Fibroblast of lung (primary cell): ENCODE data around the gene AK1. TPM values are rescaled to one million over a fixed set of nuclear protein-coding genes. Genes with fewer than 3 reads are reported as not detected.
"Not testable (repeated sequence)": the region's sequence is repeated elsewhere in the genome, so short reads cannot be mapped to it uniquely, and the experiment has no call there.

Experiments used
- DNase-seq, 2 donors: peaks; one replicate each; pipeline versions ENCODE4 v3.0.0 to v3.0.0-alpha.2; 2010; ENCODE audit warnings: low read depth in 2 of 2
- H2AFZ ChIP-seq: 2 replicates; pipeline ENCODE4 v1.5.1; 2012; ENCODE audit warnings: low read length, control low read depth, inconsistent platforms
- H3K27ac ChIP-seq: 2 replicates; pipeline ENCODE4 v1.5.1; 2011; ENCODE audit warnings: low read length, control low read depth; ENCODE audit not compliant: insufficient read depth
- H3K27me3 ChIP-seq: 2 replicates; pipeline ENCODE4 v1.5.1; 2011; ENCODE audit warnings: mild to moderate bottlenecking, low read length; ENCODE audit not compliant: control insufficient read depth, insufficient read depth
- H3K36me3 ChIP-seq: 2 replicates; pipeline ENCODE4 v1.5.1; 2011; ENCODE audit warnings: low read length; ENCODE audit not compliant: control insufficient read depth, insufficient read depth
- H3K4me1 ChIP-seq: 2 replicates; pipeline ENCODE4 v1.5.1; 2011; ENCODE audit warnings: low read length; ENCODE audit not compliant: control insufficient read depth, insufficient read depth; ENCODE audit errors: extremely low read depth
- H3K4me2 ChIP-seq: 2 replicates; pipeline ENCODE4 v1.5.1; 2011; ENCODE audit warnings: low read length, control low read depth; ENCODE audit not compliant: insufficient read depth; ENCODE audit errors: extremely low read depth
- H3K4me3 ChIP-seq, 4 experiments: fragments of 200-600 bp in 1 of 4; sonication (generic) in 1 of 4; replicated peaks in 1 of 4; 2 replicates each; pipeline ENCODE4 v1.5.1; 2011 to 2016; ENCODE audit warnings: low read length in 4 of 4, low read depth in 3 of 4, mild to moderate bottlenecking in 3 of 4, control low read depth in 2 of 4, inconsistent platforms in 1 of 4, mixed read lengths in 1 of 4; ENCODE audit not compliant: insufficient read depth in 1 of 4; ENCODE audit errors: control extremely low read depth in 1 of 4
- H3K79me2 ChIP-seq: 2 replicates; pipeline ENCODE4 v1.5.1; 2012; ENCODE audit warnings: mild to moderate bottlenecking, low read length, inconsistent platforms; ENCODE audit not compliant: control insufficient read depth, insufficient read depth
- H3K9ac ChIP-seq: 2 replicates; pipeline ENCODE4 v1.5.1; 2011; ENCODE audit warnings: mild to moderate bottlenecking, low read length, control low read depth; ENCODE audit not compliant: insufficient read depth
- H3K9me3 ChIP-seq: 2 replicates; pipeline ENCODE4 v1.5.1; 2012; ENCODE audit warnings: low read depth, low read length; ENCODE audit not compliant: control insufficient read depth, insufficient read depth
- H4K20me1 ChIP-seq: 2 replicates; pipeline ENCODE4 v1.5.1; 2011; ENCODE audit warnings: low read length; ENCODE audit not compliant: control insufficient read depth, insufficient read depth; ENCODE audit errors: extremely low read depth
- EZH2 ChIP-seq: IDR thresholded peaks from 2 replicates; pipeline ENCODE4 v1.5.1; 2012; ENCODE audit warnings: low read length, control low read depth, mild to moderate bottlenecking; ENCODE audit errors: missing control alignments
- polyA plus RNA-seq, 2 donors: library from polyadenylated mRNA; depleted of rRNA in 1 of 2; stranded (reverse) in 1 of 2; unstranded in 1 of 2; fragments of >200 nt; gene quantifications; 2 replicates each; pipeline ENCODE4 v1.2.1, GENCODE V29; 2011 to 2012; ENCODE audit warnings: missing spikeins in 1 of 2
- total RNA-seq: library from RNA; depleted of rRNA; stranded (reverse); fragments of >200 nt; gene quantifications from 2 replicates; pipeline ENCODE4 v1.2.1, GENCODE V29; 2014
- TF ChIP-seq, protein P1 (sequence below), 2 donors: IDR thresholded peaks in 1 of 2; conservative IDR thresholded peaks in 1 of 2; 1 replicate in 1 of 2; 2 replicates in 1 of 2; pipeline ENCODE4 v1.5.1; 2011 to 2012; ENCODE audit warnings: low read length in 2 of 2, control low read depth in 1 of 2, inconsistent platforms in 1 of 2, low read depth in 1 of 2, mild to moderate bottlenecking in 1 of 2

Gene AK1
- total and polyA plus RNA-seq, 2 donors (not counting 1 experiment from before 2014, with no cell fraction given), result 47.6 to 73.1 TPM

- Histone ChIP-seq H4K20me1 (no peaks in the 10 kb centered on the region), H3K27ac (no peak overlapping the region), H3K9me3 (no peaks in the 10 kb centered on the region), H2AFZ (no peak overlapping the region), H3K4me1 (no peaks in the 10 kb centered on the region), H3K9ac (no peak overlapping the region), H3K79me2 (no peaks in the 10 kb centered on the region), H3K36me3 (peaks cover 17% of the 10 kb centered on the region), H3K4me3 (no peak overlapping the region), H3K27me3 (no peaks in the 10 kb centered on the region), H3K4me2 (no peak overlapping the region)
- no peak for DNase-seq
- no peak for TF ChIP-seq EZH2
- TF ChIP-seq, protein P1, sequence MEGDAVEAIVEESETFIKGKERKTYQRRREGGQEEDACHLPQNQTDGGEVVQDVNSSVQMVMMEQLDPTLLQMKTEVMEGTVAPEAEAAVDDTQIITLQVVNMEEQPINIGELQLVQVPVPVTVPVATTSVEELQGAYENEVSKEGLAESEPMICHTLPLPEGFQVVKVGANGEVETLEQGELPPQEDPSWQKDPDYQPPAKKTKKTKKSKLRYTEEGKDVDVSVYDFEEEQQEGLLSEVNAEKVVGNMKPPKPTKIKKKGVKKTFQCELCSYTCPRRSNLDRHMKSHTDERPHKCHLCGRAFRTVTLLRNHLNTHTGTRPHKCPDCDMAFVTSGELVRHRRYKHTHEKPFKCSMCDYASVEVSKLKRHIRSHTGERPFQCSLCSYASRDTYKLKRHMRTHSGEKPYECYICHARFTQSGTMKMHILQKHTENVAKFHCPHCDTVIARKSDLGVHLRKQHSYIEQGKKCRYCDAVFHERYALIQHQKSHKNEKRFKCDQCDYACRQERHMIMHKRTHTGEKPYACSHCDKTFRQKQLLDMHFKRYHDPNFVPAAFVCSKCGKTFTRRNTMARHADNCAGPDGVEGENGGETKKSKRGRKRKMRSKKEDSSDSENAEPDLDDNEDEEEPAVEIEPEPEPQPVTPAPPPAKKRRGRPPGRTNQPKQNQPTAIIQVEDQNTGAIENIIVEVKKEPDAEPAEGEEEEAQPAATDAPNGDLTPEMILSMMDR (conservative IDR thresholded peaks at IDR 0.05 in 1 of 2, IDR thresholded peaks at IDR 0.05 in 1 of 2; ENCODE audit: low read depth in 1 of 2, low read length in 2 of 2), result no peak
Measured at GRCh38 chr9:127883959-127884358, 6.5 kb upstream of the AK1 start.

DNA sequence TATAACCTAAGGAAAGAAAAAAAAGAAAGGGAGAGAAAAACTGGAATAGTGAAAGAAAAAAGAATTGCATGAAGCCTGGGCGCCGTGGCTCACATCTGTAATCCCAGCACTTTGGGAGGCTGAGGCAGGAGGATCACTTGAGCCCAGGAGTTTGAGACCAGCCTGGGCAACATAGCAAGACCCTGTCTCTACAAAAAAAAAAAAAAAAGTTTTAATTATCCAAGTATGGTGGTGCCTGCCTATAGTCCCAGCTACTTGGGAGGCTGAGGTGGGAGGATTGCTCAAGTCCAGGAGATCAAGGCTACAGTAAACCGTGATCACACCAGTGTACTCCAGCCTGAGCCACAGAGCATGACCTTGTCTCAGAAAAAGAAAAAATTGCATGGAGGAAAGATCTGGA lies 4.2 kb upstream of the AK1 start:
- H3K79me2 ChIP-seq, H3K4me1 ChIP-seq, H4K20me1 ChIP-seq, H3K4me3 ChIP-seq, H3K9ac ChIP-seq, DNase-seq, H3K27ac ChIP-seq, H3K4me2 ChIP-seq, H2AFZ ChIP-seq, H3K9me3 ChIP-seq, H3K27me3 ChIP-seq: not testable (repeated sequence)
- peaks cover 13% of the 10 kb centered on the region for H3K36me3 ChIP-seq

- H3K27me3 ChIP-seq, result no peaks in the 10 kb centered on the region
- DNase-seq, result no peak
- H3K9me3 ChIP-seq, result no peaks in the 10 kb centered on the region
- no peak overlapping the region for H3K4me3 ChIP-seq
- peaks cover 11% of the 10 kb centered on the region for H3K4me1 ChIP-seq
- no peak for TF ChIP-seq EZH2
- TF ChIP-seq, protein P1 (conservative IDR thresholded peaks at IDR 0.05 in 1 of 2, IDR thresholded peaks at IDR 0.05 in 1 of 2; ENCODE audit: low read depth in 1 of 2, low read length in 2 of 2), result no peak
- H4K20me1 ChIP-seq, result no peaks in the 10 kb centered on the region
- peaks cover 6% of the 10 kb centered on the region for H3K36me3 ChIP-seq
- H3K9ac ChIP-seq, result no peak overlapping the region
- no peak overlapping the region for H2AFZ ChIP-seq
- H3K79me2 ChIP-seq, result peaks cover 8% of the 10 kb centered on the region
- H3K4me2 ChIP-seq, result no peak overlapping the region
- no peak overlapping the region for H3K27ac ChIP-seq
Measured at GRCh38 chr9:127880143-127880542, 2.7 kb upstream of the AK1 start.
